ENCODE measurements around the gene INSM2. TPM values are rescaled to one million over a fixed set of nuclear protein-coding genes. Genes with fewer than 3 reads are reported as not detected.

The INSM2 gene
- total RNA-seq, 4 donors from 2014 or later = not detected

GRCh38 chr14:35515916-35516315 is 18.0 kb upstream of the INSM2 start:
- WGBS, 2 donors = 33 to 36% methylated on average over 1 of the region's 1 CpG

DNA sequence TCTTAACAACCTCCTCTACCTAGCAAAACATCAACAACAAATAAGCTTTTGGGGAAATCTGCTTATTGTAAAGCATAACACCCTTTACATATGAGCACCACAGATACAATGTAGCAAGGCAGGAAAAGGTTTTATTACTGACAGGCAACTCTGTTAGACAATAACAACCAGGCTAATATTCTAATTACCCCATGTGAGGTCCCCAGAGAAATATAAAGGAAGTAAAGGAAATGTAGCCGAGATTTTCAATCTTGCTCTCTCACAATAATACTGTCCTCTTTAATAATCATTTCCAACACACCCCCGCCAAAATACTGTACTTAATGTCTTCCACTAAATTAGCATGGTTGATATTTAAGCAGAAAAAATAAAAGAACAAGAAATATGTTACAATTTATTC is 14.0 kb upstream of the INSM2 start:
- no peak for TF ChIP-seq CTCF (IDR thresholded peaks at IDR 0.05)
- TF ChIP-seq EP300 (IDR thresholded peaks at IDR 0.05) = no peak
- TF ChIP-seq POLR2A (IDR thresholded peaks at IDR 0.05) = no peak
- H3K27me3 ChIP-seq = no peaks in the 10 kb centered on the region
- H3K27ac ChIP-seq = no peak overlapping the region
- H3K9me3 ChIP-seq = peaks cover 0 to 5% (median 0%) of the 10 kb centered on the region in 4 donors
- no peak for DNase-seq (ENCODE audit: low spot score in 2 of 2)
- H3K4me3 ChIP-seq = no peak overlapping the region
- H3K4me1 ChIP-seq = no peaks in the 10 kb centered on the region
- 40 to 52% methylated on average over 2 of the region's 2 CpGs for WGBS, 2 donors
- H3K36me3 ChIP-seq = no peaks in the 10 kb centered on the region

More at GRCh38 chr14:35515916-35516315, 18.0 kb upstream of the INSM2 start:
- TF ChIP-seq POLR2A (IDR thresholded peaks at IDR 0.05) (no peak), CTCF (IDR thresholded peaks at IDR 0.05) (no peak), EP300 (IDR thresholded peaks at IDR 0.05) (no peak)
- Histone ChIP-seq H3K27me3 (no peaks in the 10 kb centered on the region), H3K9me3 (no peaks in the 10 kb centered on the region), H3K36me3 (no peaks in the 10 kb centered on the region), H3K4me3 (no peak overlapping the region), H3K27ac (no peak overlapping the region), H3K4me1 (no peaks in the 10 kb centered on the region)
- no peak for DNase-seq (ENCODE audit: low spot score in 2 of 2)

DNA sequence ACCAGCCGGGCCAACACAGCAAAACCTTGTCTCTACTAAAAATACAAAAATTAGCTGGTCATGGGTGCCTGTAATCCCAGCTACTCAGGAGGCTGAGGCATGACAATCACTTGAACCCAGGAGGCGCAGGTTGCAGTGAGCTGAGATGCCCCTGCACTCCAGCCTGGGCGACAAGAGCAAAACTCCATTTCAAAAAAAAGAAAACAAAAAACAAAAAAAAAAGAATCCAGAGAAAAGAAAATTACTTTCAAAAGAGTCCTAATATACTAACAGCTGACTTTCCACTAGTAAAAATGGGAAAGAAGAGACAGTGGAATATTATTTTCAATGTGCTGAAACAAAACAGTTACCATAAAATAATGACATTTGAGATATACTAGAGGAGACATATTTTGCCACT is 8.3 kb upstream of the INSM2 start:
- H3K4me3 ChIP-seq = no peak overlapping the region
- no peak for TF ChIP-seq EP300 (IDR thresholded peaks at IDR 0.05)
- TF ChIP-seq CTCF (IDR thresholded peaks at IDR 0.05) = no peak
- no peak for TF ChIP-seq POLR2A (IDR thresholded peaks at IDR 0.05)
- H3K27ac ChIP-seq = no peak overlapping the region
- peaks cover 0 to 16% of the 10 kb centered on the region in 2 donors for H3K27me3 ChIP-seq
- no peak for DNase-seq (ENCODE audit: low spot score in 2 of 2)
- 90 to 96% methylated on average over 3 of the region's 3 CpGs for WGBS, 2 donors
- no peaks in the 10 kb centered on the region for H3K4me1 ChIP-seq
- H3K9me3 ChIP-seq = peaks cover 0 to 14% (median 0%) of the 10 kb centered on the region in 4 donors
- no peaks in the 10 kb centered on the region for H3K36me3 ChIP-seq

- 83 to 94% methylated on average over 2 of the region's 2 CpGs for WGBS, 2 donors
- TF ChIP-seq POLR2A (IDR thresholded peaks at IDR 0.05) = no peak
- TF ChIP-seq EP300 (IDR thresholded peaks at IDR 0.05) = no peak
- no peak for TF ChIP-seq CTCF (IDR thresholded peaks at IDR 0.05)
Measured at GRCh38 chr14:35526962-35527361, 7.0 kb upstream of the INSM2 start.

DNA sequence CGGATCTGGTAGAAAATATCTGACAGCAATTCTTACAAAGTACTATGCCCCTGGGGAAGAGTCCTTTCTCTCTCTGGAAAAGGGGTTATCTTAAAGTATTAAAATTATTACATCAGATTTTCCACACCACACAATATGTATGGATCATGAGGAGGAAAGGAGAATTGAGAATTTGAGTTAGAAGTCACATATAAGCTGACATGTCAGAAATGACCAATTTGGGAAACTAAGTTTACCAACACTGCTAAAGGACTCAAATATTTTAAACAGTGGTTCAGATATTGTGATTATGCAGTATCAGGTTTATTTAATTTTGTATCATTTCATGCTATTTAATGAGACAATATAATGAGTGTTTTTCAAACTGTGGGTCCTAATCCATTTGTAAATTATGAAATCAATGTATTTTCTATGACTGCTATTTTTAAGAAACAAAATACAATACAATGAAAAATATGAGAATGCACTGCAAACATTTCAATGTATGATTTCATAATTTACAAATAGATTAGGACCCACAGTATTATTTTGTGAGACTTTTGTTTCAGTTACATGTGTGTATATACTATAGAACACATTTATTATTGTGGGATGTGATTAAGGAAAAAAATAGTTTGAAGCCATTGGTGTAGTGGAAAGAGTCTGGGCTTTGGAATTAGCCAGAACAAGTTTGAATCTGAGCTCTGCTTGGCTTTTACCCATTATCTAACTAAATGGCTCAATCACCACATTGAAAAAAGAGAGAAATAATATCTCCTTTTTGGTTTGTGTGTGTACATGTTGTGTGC is 1.8 kb upstream of the INSM2 start:
- no peaks in the 10 kb centered on the region for H3K9me3 ChIP-seq
- TF ChIP-seq POLR2A (IDR thresholded peaks at IDR 0.05) (no peak), EP300 (IDR thresholded peaks at IDR 0.05) (no peak), CTCF (IDR thresholded peaks at IDR 0.05) (no peak)
- WGBS, 2 donors = 73 to 86% methylated on average over 1 of the region's 1 CpG
- no peak overlapping the region for H3K27ac ChIP-seq
- H3K4me1 ChIP-seq = peaks cover 0 to 31% (median 23%) of the 10 kb centered on the region in 4 donors
- H3K4me3 ChIP-seq = no peak overlapping the region
- peaks cover 0 to 70% of the 10 kb centered on the region in 2 donors for H3K27me3 ChIP-seq
- peaks cover 0 to 4% (median 0%) of the 10 kb centered on the region in 3 donors for H3K36me3 ChIP-seq
- no peak for DNase-seq (ENCODE audit: low spot score in 2 of 2)

More at GRCh38 chr14:35526962-35527361, 7.0 kb upstream of the INSM2 start:
- Histone ChIP-seq H3K36me3 (no peaks in the 10 kb centered on the region), H3K27ac (no peak overlapping the region), H3K27me3 (peaks cover 0 to 27% of the 10 kb centered on the region in 2 donors), H3K9me3 (peaks cover 0 to 14% (median 0%) of the 10 kb centered on the region in 4 donors), H3K4me1 (no peaks in the 10 kb centered on the region), H3K4me3 (no peak overlapping the region)
- DNase-seq (ENCODE audit: low spot score in 2 of 2) = no peak

All from tibial nerve (tissue), 4 donors.